HepG2 (cell line): Measurements from ENCODE around the gene TNFRSF1B. TPM values are rescaled to one million over a fixed set of nuclear protein-coding genes. Genes with fewer than 3 reads are reported as not detected.

Source experiments
- ATAC-seq: fragments of 200-7000 bp; cut with Tn5 transposase; 3 replicates; pipeline ENCODE4 v1.9.1; 2020; ENCODE audit warnings: mild to moderate bottlenecking, moderate library complexity
- BruUV-seq: library from RNA; stranded (reverse); fragments of 400-500 nt; replicated peaks from 2 replicates; lab custom pipeline; 2021; lab: Mats Ljungman, UMichigan
- CTCF ChIA-PET: fragments of 300-600 bp; formaldehyde crosslinking; extraction: SDS; loops from one replicate; lab custom pipeline; 2021; ENCODE audit warnings: low total read pairs, inconsistent platforms, low intra/inter-chr PET ratio; lab: Yijun Ruan, JAX
- POLR2A ChIA-PET: fragments of 350-600 bp; sonication (Branson Sonifier 250); formaldehyde crosslinking; loops from one replicate; lab custom pipeline; 2020; ENCODE audit warnings: antibody characterized with exemption, inconsistent platforms; lab: Yijun Ruan, JAX
- DNase-seq: peaks from one replicate; pipeline ENCODE4 v3.0.0-alpha.2; 2015; ENCODE audit warnings: low spot score
- FAIRE-seq: peaks from 3 replicates; lab custom pipeline; 2011; peaks lifted over from hg19 to GRCh38; lab: Jason Lieb, UNC
- H2AFZ ChIP-seq: one replicate; pipeline ENCODE4 v1.6.1; 2011; ENCODE audit warnings: low read length, inconsistent platforms
- H3K27ac ChIP-seq: fragments of 300-600 bp; 3 replicates; pipeline ENCODE4 v1.8.0; 2011; ENCODE audit warnings: mixed run types, mild to moderate bottlenecking, mixed read lengths, low read length, inconsistent platforms; ENCODE audit not compliant: insufficient read depth; ENCODE audit errors: extremely low read length
- H3K27me3 ChIP-seq, 2 experiments: fragments of 200-600 bp in 1 of 2; 2 replicates in 1 of 2; 3 replicates in 1 of 2; pipeline versions ENCODE4 v1.6.0 to v1.8.0; 2011; ENCODE audit warnings: low read length in 2 of 2, mild to moderate bottlenecking in 2 of 2, moderate library complexity in 2 of 2, inconsistent platforms in 1 of 2; ENCODE audit not compliant: insufficient read depth in 2 of 2, control insufficient read depth in 1 of 2
- H3K36me3 ChIP-seq, 2 experiments: fragments of 200-600 bp in 1 of 2; replicated peaks in 1 of 2; 2 replicates in 1 of 2; 3 replicates in 1 of 2; pipeline versions ENCODE4 v1.5.1 to v1.8.0; 2011; ENCODE audit warnings: low read length in 2 of 2, inconsistent platforms in 1 of 2; ENCODE audit not compliant: insufficient read depth in 2 of 2, control insufficient read depth in 1 of 2
- H3K4me1 ChIP-seq: 2 replicates; pipeline ENCODE4 v1.5.1; 2012; ENCODE audit warnings: low read length, inconsistent platforms; ENCODE audit not compliant: insufficient read depth
- H3K4me2 ChIP-seq: 2 replicates; pipeline ENCODE4 v1.6.0; 2011; ENCODE audit warnings: low read depth, low read length, inconsistent platforms
- H3K4me3 ChIP-seq, 3 experiments: fragments of 200-600 bp in 1 of 3; sonication (generic), shearing (Covaris generic) in 1 of 3; replicated peaks in 1 of 3; 2 replicates each; pipeline ENCODE4 v1.5.1; 2011 to 2016; ENCODE audit warnings: low read length in 3 of 3, inconsistent platforms in 2 of 3, low read depth in 2 of 3, mild to moderate bottlenecking in 2 of 3, control low read depth in 1 of 3, mixed read lengths in 1 of 3; ENCODE audit not compliant: insufficient read depth in 1 of 3
- H3K79me2 ChIP-seq: one replicate; pipeline ENCODE4 v1.6.1; 2011; ENCODE audit warnings: low read length, inconsistent platforms; ENCODE audit not compliant: insufficient read depth
- H3K9ac ChIP-seq: 2 replicates; pipeline ENCODE4 v1.6.0; 2011; ENCODE audit warnings: mild to moderate bottlenecking, low read depth, low read length, inconsistent platforms; ENCODE audit not compliant: insufficient read depth
- H3K9me3 ChIP-seq: 2 replicates; pipeline ENCODE4 v1.5.1; 2012; ENCODE audit warnings: mild to moderate bottlenecking, low read length
- H4K20me1 ChIP-seq: 2 replicates; pipeline ENCODE4 v1.6.0; 2011; ENCODE audit warnings: inconsistent platforms, mild to moderate bottlenecking, low read length, moderate library complexity; ENCODE audit not compliant: insufficient read depth
- E2F2 ChIP-seq: sonication (generic); formaldehyde crosslinking; IDR thresholded peaks from 2 replicates; pipeline ENCODE4 v1.4.0; 2020; ENCODE audit warnings: missing genetic modification reagents, borderline replicate concordance
- KAT2B ChIP-seq: fragments of 150-350 bp; IDR thresholded peaks from 2 replicates; pipeline ENCODE4 v1.6.1; 2014; ENCODE audit warnings: low read depth, low read length, borderline replicate concordance
- KMT2A ChIP-seq: sonication (generic); formaldehyde crosslinking; IDR thresholded peaks from 2 replicates; pipeline ENCODE4 v1.4.0; 2020; ENCODE audit warnings: missing genetic modification reagents
- MIXL1 ChIP-seq: IDR thresholded peaks from 2 replicates; pipeline ENCODE4 v1.6.1; 2016
- SOX6 ChIP-seq, 2 experiments: fragments of 450-650 bp in 1 of 2; sonication (generic) in 1 of 2; formaldehyde crosslinking in 1 of 2; IDR thresholded peaks; 2 replicates each; pipeline versions ENCODE4 v1.4.0 to v1.6.1; 2017 to 2020; ENCODE audit warnings: antibody characterized with exemption in 1 of 2, mild to moderate bottlenecking in 1 of 2, missing genetic modification reagents in 1 of 2
- TRIM24 ChIP-seq: sonication (generic); formaldehyde crosslinking; IDR thresholded peaks from 2 replicates; pipeline ENCODE4 v1.8.0; 2022; ENCODE audit warnings: mild to moderate bottlenecking, missing genetic modification reagents
- ZNF12 ChIP-seq: sonication (generic); formaldehyde crosslinking; IDR thresholded peaks from 2 replicates; pipeline ENCODE4 v1.5.0; 2020; ENCODE audit warnings: missing genetic modification reagents
- ZNF7 ChIP-seq: IDR thresholded peaks from 2 replicates; pipeline ENCODE4 v1.6.1; 2016; ENCODE audit warnings: missing biosample characterization, missing genetic modification reagents
- ZNF746 ChIP-seq: sonication (generic); formaldehyde crosslinking; IDR thresholded peaks from 2 replicates; pipeline ENCODE4 v1.8.0; 2022; ENCODE audit warnings: mild to moderate bottlenecking, missing genetic modification reagents
- WGBS: methylation state at CpG from one replicate; pipeline ENCODE4 v1.1.6; 2017; ENCODE audit warnings: low lambda C conversion rate; 5-methylcytosine and 5-hydroxymethylcytosine counted together
- in situ Hi-C: cut with HindIII; loops from 2 replicates; pipeline ENCODE4 v1.10.0; 2017; ENCODE audit warnings: low pct_unique_long_range_greater_than_20kb; ENCODE audit not compliant: extremely low pct_ligation_motif_present
- intact Hi-C: fragments of 100-400 bp; cut with micrococcal nuclease; formaldehyde crosslinking; loops from one replicate; pipeline ENCODE4 v1.10.0; 2022; ENCODE audit not compliant: unreplicated experiment
- polyA plus RNA-seq, 8 experiments: library from polyadenylated mRNA; depleted of rRNA in 3 of 8; stranded (reverse) in 7 of 8; unstranded in 1 of 8; fragments of >200 nt; fragmentation: Illumina TruSeq in 4 of 8; extraction: Trizol in 4 of 8; gene quantifications; 2 replicates each; pipeline versions ENCODE4 v1.2.1 to v1.2.3, GENCODE V29; 2011 to 2016; ENCODE audit warnings: low read depth in 4 of 8, missing spikeins in 1 of 8, mixed read lengths in 1 of 8; ENCODE audit not compliant: insufficient read depth in 1 of 8
- total RNA-seq, 5 experiments: library from RNA; depleted of rRNA; stranded (reverse); fragments of >200 nt; fragmentation: Illumina TruSeq; extraction: Trizol; gene quantifications; 2 replicates each; pipeline ENCODE4 v1.2.3, GENCODE V29; 2016; ENCODE audit warnings: low read depth in 1 of 5

TNFRSF1B gene
- total and polyA plus RNA-seq, 2 of the 13 experiments (the other 11 are each of a cell fraction or from before 2014, with no cell fraction given), result 0.04 to 0.11 TPM

GRCh38 chr1:12215118-12215961 is 48.5 kb downstream of the TNFRSF1B start:
- H3K4me1 ChIP-seq, result peaks cover 8% of the 10 kb centered on the region; the same call in 1 of the 2 replicates
- POLR2A ChIA-PET, result no interaction called here
- ATAC-seq, result no peak
- no peak overlapping the region for H3K4me2 ChIP-seq
- intact Hi-C loops, result no loop called here
- no peak for DNase-seq
- no peaks in the 10 kb centered on the region; a peak in 2 of 5 replicates for H3K27me3 ChIP-seq
- FAIRE-seq, result no peak
- H3K4me3 ChIP-seq, result no peak overlapping the region
- H3K9me3 ChIP-seq, result no peaks in the 10 kb centered on the region
- TF ChIP-seq ZNF7 (no peak), ZNF12 (CRISPR knock-in tag) (no peak), KMT2A (CRISPR knock-in tag) (no peak), E2F2 (CRISPR knock-in tag) (no peak), ZNF746 (CRISPR knock-in tag) (no peak)
- H3K27ac ChIP-seq, result no peak overlapping the region
- H3K36me3 ChIP-seq, result no peaks in the 10 kb centered on the region
- no peaks in the 10 kb centered on the region for H3K79me2 ChIP-seq
- BruUV-seq, result no TSS peak
- WGBS, result 61% methylated on average over 11 of the region's 12 CpGs
- in situ Hi-C loops, result no loop called here
- H4K20me1 ChIP-seq, result no peaks in the 10 kb centered on the region
- H2AFZ ChIP-seq, result no peak overlapping the region
- CTCF ChIA-PET, result no interaction called here
- H3K9ac ChIP-seq, result no peak overlapping the region

GRCh38 chr1:12219800-12220199 is 53.0 kb downstream of the TNFRSF1B start:
- no peaks in the 10 kb centered on the region for H4K20me1 ChIP-seq
- H2AFZ ChIP-seq, result no peak overlapping the region
- H3K9me3 ChIP-seq, result peaks cover 7% of the 10 kb centered on the region; the same call in 1 of the 2 replicates
- TF ChIP-seq MIXL1 (CRISPR knock-in tag) (no peak), SOX6 (IDR thresholded peaks at IDR 0.05) (no peak), SOX6 (CRISPR knock-in tag; IDR thresholded peaks at IDR 0.05) (no peak), TRIM24 (CRISPR knock-in tag) (no peak), KAT2B (no peak)
- TF ChIP-seq, all 625 proteins: peak for 0
- no peak for FAIRE-seq
- 24% methylated on average over 1 of the region's 4 CpGs for WGBS
- ChIA-PET POLR2A (no interaction called here), CTCF (no interaction called here)
- no TSS peak for BruUV-seq
- H3K4me2 ChIP-seq, result no peak overlapping the region
- H3K79me2 ChIP-seq, result no peaks in the 10 kb centered on the region
- H3K4me1 ChIP-seq, result peaks cover 8% of the 10 kb centered on the region; the same call in 1 of the 2 replicates
- ATAC-seq, result no peak
- no peak overlapping the region for H3K9ac ChIP-seq
- intact Hi-C loops (no loop called here), in situ Hi-C loops (no loop called here)
- no peak overlapping the region for H3K4me3 ChIP-seq
- DNase-seq, result no peak
- no peaks in the 10 kb centered on the region; a peak in 2 of 5 replicates for H3K27me3 ChIP-seq
- no peaks in the 10 kb centered on the region for H3K36me3 ChIP-seq
- H3K27ac ChIP-seq, result no peak overlapping the region
